Measurements from ENCODE around the gene DPF3. TPM values are rescaled to one million over a fixed set of nuclear protein-coding genes. Genes with fewer than 3 reads are reported as not detected.

Gene DPF3
- total and polyA plus RNA-seq, 7 donors = 2.3 to 25.3 (median 19.4) TPM

GRCh38 chr14:72774894-72775620, 118.8 kb downstream of the DPF3 start:
- H3K27ac ChIP-seq = peak overlapping the region; percentile 23
- H3K4me3 ChIP-seq = no peak overlapping the region
- H3K4me1 ChIP-seq = peaks cover 44% of the 10 kb centered on the region
- intact Hi-C loops (cut with DNase I) = no loop called here
- no peaks in the 10 kb centered on the region for H3K27me3 ChIP-seq (ENCODE audit: insufficient read depth in 3 of 3, low read length in 2 of 3)
- H3K36me3 ChIP-seq (ENCODE audit: insufficient read depth in 1 of 2, low read depth in 1 of 2) = no peaks in the 10 kb centered on the region
- ATAC-seq (no peak), DNase-seq (no peak)
- peaks cover 3% of the 10 kb centered on the region for H3K9me3 ChIP-seq
- TF ChIP-seq CTCF (IDR thresholded peaks at IDR 0.05) = no peak
- WGBS, 3 donors = 47 to 54% (median 49%) methylated on average over 6 of the region's 6 CpGs

GRCh38 chr14:72774141-72774540, 119.8 kb downstream of the DPF3 start:
- H3K4me1 ChIP-seq = peaks cover 38% of the 10 kb centered on the region
- peak overlapping the region; percentile 23 for H3K27ac ChIP-seq
- H3K27me3 ChIP-seq (ENCODE audit: insufficient read depth in 3 of 3, low read length in 2 of 3) = no peaks in the 10 kb centered on the region
- 78 to 85% (median 83%) methylated on average over 4 of the region's 4 CpGs for WGBS, 3 donors
- no peak overlapping the region for H3K4me3 ChIP-seq
- intact Hi-C loops (cut with DNase I) = no loop called here
- no peaks in the 10 kb centered on the region for H3K36me3 ChIP-seq (ENCODE audit: insufficient read depth in 1 of 2, low read depth in 1 of 2)
- no peak for TF ChIP-seq CTCF (IDR thresholded peaks at IDR 0.05)
- H3K9me3 ChIP-seq = peaks cover 3% of the 10 kb centered on the region
- ATAC-seq (no peak), DNase-seq (no peak)

- 92 to 94% (median 94%) methylated on average over 11 of the region's 11 CpGs for WGBS, 3 donors
Observed at GRCh38 chr14:72771561-72771960, 122.3 kb downstream of the DPF3 start.

GRCh38 chr14:72766296-72766695, 127.6 kb downstream of the DPF3 start:
- 94 to 98% (median 95%) methylated on average over 3 of the region's 3 CpGs for WGBS, 3 donors
- Histone ChIP-seq H3K27ac (no peak overlapping the region), H3K36me3 (ENCODE audit: insufficient read depth in 1 of 2, low read depth in 1 of 2) (peaks cover 0 to 2% of the 10 kb centered on the region in 2 donors), H3K9me3 (peaks cover 12% of the 10 kb centered on the region), H3K27me3 (ENCODE audit: insufficient read depth in 3 of 3, low read length in 2 of 3) (no peaks in the 10 kb centered on the region), H3K4me1 (no peaks in the 10 kb centered on the region), H3K4me3 (no peak overlapping the region)
- no peak for TF ChIP-seq CTCF (IDR thresholded peaks at IDR 0.05)
- intact Hi-C loops (cut with DNase I) = no loop called here
- ATAC-seq = no peak
- DNase-seq = no peak

More at GRCh38 chr14:72771561-72771960, 122.3 kb downstream of the DPF3 start:
- no peaks in the 10 kb centered on the region for H3K27me3 ChIP-seq (ENCODE audit: insufficient read depth in 3 of 3, low read length in 2 of 3)
- TF ChIP-seq CTCF (IDR thresholded peaks at IDR 0.05) = no peak
- DNase-seq (no peak), ATAC-seq (peak in 1 of 4 donors; percentile 6)
- peaks cover 4% of the 10 kb centered on the region for H3K9me3 ChIP-seq
- no peaks in the 10 kb centered on the region for H3K36me3 ChIP-seq (ENCODE audit: insufficient read depth in 1 of 2, low read depth in 1 of 2)
- no peak overlapping the region for H3K27ac ChIP-seq
- H3K4me3 ChIP-seq = no peak overlapping the region
- H3K4me1 ChIP-seq = peaks cover 26% of the 10 kb centered on the region
- intact Hi-C loops (cut with DNase I) = no loop called here

GRCh38 chr14:72763892-72764291, 130.0 kb downstream of the DPF3 start:
- no peak for TF ChIP-seq CTCF (IDR thresholded peaks at IDR 0.05)
- 80 to 95% (median 85%) methylated on average over 1 of the region's 1 CpG for WGBS, 3 donors
- no peaks in the 10 kb centered on the region for H3K4me1 ChIP-seq
- peaks cover 36% of the 10 kb centered on the region for H3K9me3 ChIP-seq
- peaks cover 0 to 2% of the 10 kb centered on the region in 2 donors for H3K36me3 ChIP-seq (ENCODE audit: insufficient read depth in 1 of 2, low read depth in 1 of 2)
- no peak overlapping the region for H3K27ac ChIP-seq
- intact Hi-C loops (cut with DNase I) = no loop called here
- no peak for DNase-seq
- ATAC-seq = peak in 1 of 4 donors; percentile 32
- H3K4me3 ChIP-seq = no peak overlapping the region
- H3K27me3 ChIP-seq (ENCODE audit: insufficient read depth in 3 of 3, low read length in 2 of 3) = no peaks in the 10 kb centered on the region
